Measurements from ENCODE around the gene SPO11. TPM values are rescaled to one million over a fixed set of nuclear protein-coding genes. Genes with fewer than 3 reads are reported as not detected.
A peak's percentile ranks its signal among the peaks of the same experiment; 100 is the strongest.

SPO11 gene
- total and polyA plus RNA-seq, 2 donors, result not detected

DNA sequence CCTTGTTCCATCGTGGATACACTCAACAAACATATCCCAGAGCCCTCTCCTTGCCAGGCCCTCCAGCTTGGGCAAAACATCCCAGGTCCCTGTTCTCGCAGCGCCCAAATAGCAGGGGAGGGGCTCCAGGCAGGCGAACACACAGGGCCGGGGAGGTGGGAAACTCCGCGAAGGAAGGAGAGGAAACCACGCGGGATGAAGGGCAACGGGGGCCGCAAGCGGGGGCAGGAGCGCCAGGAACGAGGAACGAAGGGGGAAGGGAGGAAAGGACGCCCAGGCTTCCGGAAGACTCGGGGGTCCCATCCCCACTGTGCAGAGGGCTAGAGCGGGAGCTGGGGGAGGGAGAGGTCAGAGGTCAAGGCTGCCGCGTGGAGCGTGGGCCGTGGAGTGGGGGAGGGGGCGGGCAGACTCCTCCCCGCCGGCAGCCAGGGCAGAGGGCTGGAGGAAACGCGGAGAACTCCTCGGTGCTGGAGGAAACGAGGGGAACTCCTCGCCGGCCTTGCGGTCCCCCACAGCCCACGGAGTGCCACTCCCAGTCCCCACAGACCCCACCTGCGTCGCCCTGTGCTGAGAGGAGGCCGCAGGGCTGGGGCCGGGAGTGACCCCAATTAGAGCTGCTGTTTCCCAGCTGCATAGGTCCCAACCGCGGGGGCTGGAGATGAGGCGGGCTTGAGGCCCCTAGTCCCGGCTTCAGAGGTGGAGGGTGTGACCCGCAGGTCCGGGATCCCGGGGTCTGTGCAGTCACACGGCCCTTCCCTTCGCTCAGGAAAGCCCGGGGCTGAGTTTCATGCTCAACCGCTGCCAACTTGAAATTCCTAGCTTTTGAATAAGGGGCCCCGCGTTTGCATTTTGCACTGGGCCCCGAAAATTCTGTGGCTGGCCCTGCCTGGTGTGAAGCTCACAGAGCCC is 60.3 kb downstream of the SPO11 start:
- peaks cover 1% of the 10 kb centered on the region for H3K4me1 ChIP-seq (ENCODE audit: insufficient read depth)
- WGBS, result 46% methylated on average over 52 of the region's 52 CpGs
- H3K36me3 ChIP-seq (ENCODE audit: insufficient read depth), result no peaks in the 10 kb centered on the region
- peak overlapping the region; percentile 26 for H3K4me3 ChIP-seq (ENCODE audit: low read depth, low read length)
- peak overlapping the region; percentile 6 for H3K27ac ChIP-seq (ENCODE audit: low read depth)
- no peak for DNase-seq (ENCODE audit: extremely low spot score)

DNA sequence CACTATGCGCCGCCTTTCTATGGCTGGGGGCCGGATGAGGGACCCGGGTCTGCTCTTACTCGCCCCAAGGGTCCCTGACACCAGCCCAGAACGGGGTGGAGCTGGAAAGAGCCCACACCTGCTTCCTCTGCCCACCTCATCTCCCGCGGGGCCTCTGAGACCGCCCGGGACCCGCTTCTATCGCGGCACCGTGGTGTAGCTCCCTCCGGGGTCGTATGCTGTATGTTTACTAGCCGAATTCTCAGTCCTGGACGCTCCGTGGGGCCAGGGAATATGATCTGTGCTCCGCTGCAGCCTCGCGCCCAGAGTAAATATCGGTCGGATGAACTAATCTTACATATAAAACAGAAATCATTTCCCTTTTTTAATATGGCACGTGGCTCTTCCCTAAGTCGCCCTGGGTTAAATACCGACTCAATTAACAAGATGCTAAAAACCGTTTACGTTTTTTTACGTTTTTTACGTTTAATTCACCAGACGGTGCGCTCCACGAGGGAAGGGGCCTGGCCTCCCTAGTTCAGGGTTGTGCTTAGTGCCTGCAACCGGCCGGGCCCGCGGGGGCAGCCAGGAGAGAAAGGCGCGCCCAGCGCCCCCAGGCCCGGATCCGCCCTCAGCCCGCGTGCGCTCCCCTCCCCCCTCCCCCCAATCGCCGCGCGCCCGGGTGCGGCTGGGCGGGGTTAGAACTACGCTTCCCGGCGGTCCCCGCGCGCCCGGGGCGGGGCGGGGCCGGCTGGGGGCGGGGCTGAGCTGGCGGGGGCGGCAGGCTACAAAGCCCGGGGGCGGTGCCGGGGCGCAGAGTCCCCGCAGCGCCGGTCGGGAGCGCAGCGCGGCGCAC is 61.2 kb downstream of the SPO11 start, which contains the start of gene RBM38:
Gene RBM38 (plus strand): TSS at position 793 of the 835 bp plus-strand sequence. CDS start 186 bp downstream, outside the sequence.
- peak within 1 kb of the TSS; percentile 89 for H3K4me3 ChIP-seq (ENCODE audit: low read depth, low read length)
- no peaks in the 10 kb centered on the region for H3K36me3 ChIP-seq (ENCODE audit: insufficient read depth)
- H3K4me1 ChIP-seq (ENCODE audit: insufficient read depth), result peaks cover 1% of the 10 kb centered on the region
- WGBS, result 30% methylated on average over 72 of the region's 78 CpGs
- DNase-seq (ENCODE audit: extremely low spot score), result peak; percentile 18
- no peak within 1 kb of the TSS for H3K27ac ChIP-seq (ENCODE audit: low read depth)

GRCh38 chr20:57391439-57392301 is 62.1 kb downstream of the SPO11 start:
- Histone ChIP-seq H3K4me1 (ENCODE audit: insufficient read depth) (peaks cover 1% of the 10 kb centered on the region), H3K36me3 (ENCODE audit: insufficient read depth) (no peaks in the 10 kb centered on the region), H3K4me3 (ENCODE audit: low read depth, low read length) (peak overlapping the region; percentile 89), H3K27ac (ENCODE audit: low read depth) (no peak overlapping the region)
- DNase-seq (ENCODE audit: extremely low spot score), result no peak
- WGBS, result 2% methylated on average over 96 of the region's 98 CpGs

DNA sequence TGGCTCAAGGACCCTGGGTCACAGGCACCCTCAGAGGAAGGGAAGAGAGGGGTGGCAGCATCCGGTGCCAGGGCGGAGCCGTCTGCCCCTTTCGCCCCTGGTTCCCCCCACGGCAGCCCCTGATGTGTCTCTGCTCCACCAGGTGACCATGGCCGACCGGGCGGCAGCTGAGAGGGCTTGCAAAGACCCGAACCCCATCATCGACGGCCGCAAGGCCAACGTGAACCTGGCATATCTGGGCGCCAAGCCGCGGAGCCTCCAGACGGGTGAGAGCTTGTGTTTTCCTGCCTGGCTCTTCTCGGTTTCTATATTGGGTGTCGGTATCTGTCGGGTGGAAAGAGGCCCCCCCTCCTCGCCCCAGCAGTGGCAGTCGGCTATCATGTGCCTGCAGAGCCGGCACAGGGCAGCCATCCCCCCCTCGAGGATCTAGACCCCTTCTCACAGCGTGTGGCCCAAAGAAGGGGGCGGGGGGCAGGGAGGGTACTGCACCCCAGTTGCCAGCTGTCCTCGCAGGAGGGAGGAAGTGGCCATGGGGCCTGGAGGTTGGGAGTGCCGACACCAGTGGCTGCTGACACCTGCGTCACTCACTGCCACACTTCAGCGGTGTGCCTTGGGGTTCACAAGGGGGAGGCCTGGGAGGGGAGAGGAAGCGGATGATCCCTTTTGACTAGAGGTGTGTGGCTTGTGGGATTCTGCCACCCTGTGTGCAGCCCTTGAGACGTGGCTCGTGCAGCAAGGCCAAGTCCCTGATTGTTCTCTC is 63.1 kb downstream of the SPO11 start:
- 50% methylated on average over 33 of the region's 33 CpGs for whole genome bisulfite sequencing
- Histone ChIP-seq H3K36me3 (ENCODE audit: insufficient read depth) (no peaks in the 10 kb centered on the region), H3K27ac (ENCODE audit: low read depth) (peak overlapping the region; percentile 33), H3K4me3 (ENCODE audit: low read depth, low read length) (peak overlapping the region; percentile 89), H3K4me1 (ENCODE audit: insufficient read depth) (peaks cover 1% of the 10 kb centered on the region)
- no peak for DNase-seq (ENCODE audit: extremely low spot score)

Small RNA genes within 50 kb of the gene (small RNA-seq; reads per million reads assigned to genes)
- gene MIR4325, result not detected
- gene RF00019, result not detected
- gene RPL39P39, result not detected

Other genes with a start within 250 kb of the SPO11 start
- gene BMP7, start 63.2 kb upstream of the SPO11 start, total RNA-seq, result 12.1 TPM
- gene BMP7, start 63.2 kb upstream of the SPO11 start, polyA plus RNA-seq, result 8.5 TPM
- gene RAE1, start 21.5 kb downstream of the SPO11 start, total RNA-seq, result 23.6 TPM
- gene RAE1, start 21.5 kb downstream of the SPO11 start, polyA plus RNA-seq, result 20.4 TPM
- gene RBM38, start 61.6 kb downstream of the SPO11 start, total RNA-seq, result 19.5 TPM
- gene RBM38, start 61.6 kb downstream of the SPO11 start, polyA plus RNA-seq, result 103 TPM
- not detected for gene CTCFL, start 195.3 kb downstream of the SPO11 start, total RNA-seq
- not detected for gene CTCFL, start 195.3 kb downstream of the SPO11 start, polyA plus RNA-seq
- gene PCK1, start 231.3 kb downstream of the SPO11 start, total RNA-seq, result 0.79 TPM
- gene PCK1, start 231.3 kb downstream of the SPO11 start, polyA plus RNA-seq, result 2.9 TPM

Measured in urinary bladder (tissue), 4 donors.